Fibroblast of lung (primary cell): ENCODE data around the gene OLIG2. TPM values are rescaled to one million over a fixed set of nuclear protein-coding genes. Genes with fewer than 3 reads are reported as not detected.

Source experiments
- DNase-seq, 2 donors: peaks; one replicate each; pipeline versions ENCODE4 v3.0.0 to v3.0.0-alpha.2; 2010; ENCODE audit warnings: low read depth in 2 of 2
- H2AFZ ChIP-seq: 2 replicates; pipeline ENCODE4 v1.5.1; 2012; ENCODE audit warnings: low read length, control low read depth, inconsistent platforms
- H3K27ac ChIP-seq: 2 replicates; pipeline ENCODE4 v1.5.1; 2011; ENCODE audit warnings: low read length, control low read depth; ENCODE audit not compliant: insufficient read depth
- H3K27me3 ChIP-seq: 2 replicates; pipeline ENCODE4 v1.5.1; 2011; ENCODE audit warnings: mild to moderate bottlenecking, low read length; ENCODE audit not compliant: control insufficient read depth, insufficient read depth
- H3K36me3 ChIP-seq: 2 replicates; pipeline ENCODE4 v1.5.1; 2011; ENCODE audit warnings: low read length; ENCODE audit not compliant: control insufficient read depth, insufficient read depth
- H3K4me1 ChIP-seq: 2 replicates; pipeline ENCODE4 v1.5.1; 2011; ENCODE audit warnings: low read length; ENCODE audit not compliant: control insufficient read depth, insufficient read depth; ENCODE audit errors: extremely low read depth
- H3K4me2 ChIP-seq: 2 replicates; pipeline ENCODE4 v1.5.1; 2011; ENCODE audit warnings: low read length, control low read depth; ENCODE audit not compliant: insufficient read depth; ENCODE audit errors: extremely low read depth
- H3K4me3 ChIP-seq, 4 experiments: fragments of 200-600 bp in 1 of 4; sonication (generic) in 1 of 4; replicated peaks in 1 of 4; 2 replicates each; pipeline ENCODE4 v1.5.1; 2011 to 2016; ENCODE audit warnings: low read length in 4 of 4, low read depth in 3 of 4, mild to moderate bottlenecking in 3 of 4, control low read depth in 2 of 4, inconsistent platforms in 1 of 4, mixed read lengths in 1 of 4; ENCODE audit not compliant: insufficient read depth in 1 of 4; ENCODE audit errors: control extremely low read depth in 1 of 4
- H3K79me2 ChIP-seq: 2 replicates; pipeline ENCODE4 v1.5.1; 2012; ENCODE audit warnings: mild to moderate bottlenecking, low read length, inconsistent platforms; ENCODE audit not compliant: control insufficient read depth, insufficient read depth
- H3K9ac ChIP-seq: 2 replicates; pipeline ENCODE4 v1.5.1; 2011; ENCODE audit warnings: mild to moderate bottlenecking, low read length, control low read depth; ENCODE audit not compliant: insufficient read depth
- H3K9me3 ChIP-seq: 2 replicates; pipeline ENCODE4 v1.5.1; 2012; ENCODE audit warnings: low read depth, low read length; ENCODE audit not compliant: control insufficient read depth, insufficient read depth
- H4K20me1 ChIP-seq: 2 replicates; pipeline ENCODE4 v1.5.1; 2011; ENCODE audit warnings: low read length; ENCODE audit not compliant: control insufficient read depth, insufficient read depth; ENCODE audit errors: extremely low read depth
- CTCF ChIP-seq, 2 donors: IDR thresholded peaks in 1 of 2; conservative IDR thresholded peaks in 1 of 2; 1 replicate in 1 of 2; 2 replicates in 1 of 2; pipeline ENCODE4 v1.5.1; 2011 to 2012; ENCODE audit warnings: low read length in 2 of 2, control low read depth in 1 of 2, inconsistent platforms in 1 of 2, low read depth in 1 of 2, mild to moderate bottlenecking in 1 of 2
- EZH2 ChIP-seq: IDR thresholded peaks from 2 replicates; pipeline ENCODE4 v1.5.1; 2012; ENCODE audit warnings: low read length, control low read depth, mild to moderate bottlenecking; ENCODE audit errors: missing control alignments
- polyA plus RNA-seq, 2 donors: library from polyadenylated mRNA; depleted of rRNA in 1 of 2; stranded (reverse) in 1 of 2; unstranded in 1 of 2; fragments of >200 nt; gene quantifications; 2 replicates each; pipeline ENCODE4 v1.2.1, GENCODE V29; 2011 to 2012; ENCODE audit warnings: missing spikeins in 1 of 2
- total RNA-seq: library from RNA; depleted of rRNA; stranded (reverse); fragments of >200 nt; gene quantifications from 2 replicates; pipeline ENCODE4 v1.2.1, GENCODE V29; 2014

OLIG2 gene
- total and polyA plus RNA-seq, 2 donors (not counting 1 experiment from before 2014, with no cell fraction given): not detected

- Histone ChIP-seq H4K20me1 (no peaks in the 10 kb centered on the region), H2AFZ (peak overlapping the region; percentile 49), H3K4me2 (peak overlapping the region; percentile 25), H3K27ac (no peak overlapping the region), H3K27me3 (peaks cover 28% of the 10 kb centered on the region), H3K36me3 (no peaks in the 10 kb centered on the region), H3K9ac (no peak overlapping the region), H3K4me1 (peaks cover 7% of the 10 kb centered on the region), H3K79me2 (no peaks in the 10 kb centered on the region), H3K4me3 (no peak overlapping the region), H3K9me3 (no peaks in the 10 kb centered on the region)
- DNase-seq: peak; percentile 29 to 75
- no peak for TF ChIP-seq EZH2
- TF ChIP-seq CTCF (conservative IDR thresholded peaks at IDR 0.05 in 1 of 2, IDR thresholded peaks at IDR 0.05 in 1 of 2; ENCODE audit: low read depth in 1 of 2, low read length in 2 of 2): no peak
Observed at GRCh38 chr21:33036430-33037162, 10.9 kb downstream of the OLIG2 start.

GRCh38 chr21:33037501-33037900, 11.8 kb downstream of the OLIG2 start:
- Histone ChIP-seq H2AFZ (no peak overlapping the region), H3K27ac (no peak overlapping the region), H3K36me3 (no peaks in the 10 kb centered on the region), H3K4me2 (no peak overlapping the region), H3K9me3 (no peaks in the 10 kb centered on the region), H3K4me3 (no peak overlapping the region), H3K27me3 (peaks cover 19% of the 10 kb centered on the region), H4K20me1 (no peaks in the 10 kb centered on the region), H3K4me1 (peaks cover 11% of the 10 kb centered on the region), H3K9ac (no peak overlapping the region), H3K79me2 (no peaks in the 10 kb centered on the region)
- TF ChIP-seq EZH2: no peak
- no peak for TF ChIP-seq CTCF (conservative IDR thresholded peaks at IDR 0.05 in 1 of 2, IDR thresholded peaks at IDR 0.05 in 1 of 2; ENCODE audit: low read depth in 1 of 2, low read length in 2 of 2)
- DNase-seq: no peak

GRCh38 chr21:33039536-33039935, 13.8 kb downstream of the OLIG2 start:
- H3K9ac ChIP-seq: no peak overlapping the region
- TF ChIP-seq EZH2 (no peak), CTCF (conservative IDR thresholded peaks at IDR 0.05 in 1 of 2, IDR thresholded peaks at IDR 0.05 in 1 of 2; ENCODE audit: low read depth in 1 of 2, low read length in 2 of 2) (no peak)
- no peaks in the 10 kb centered on the region for H3K79me2 ChIP-seq
- peaks cover 15% of the 10 kb centered on the region for H3K4me1 ChIP-seq
- peaks cover 2% of the 10 kb centered on the region for H3K27me3 ChIP-seq
- no peaks in the 10 kb centered on the region for H4K20me1 ChIP-seq
- no peak overlapping the region for H3K27ac ChIP-seq
- H3K4me3 ChIP-seq: no peak overlapping the region
- no peak for DNase-seq
- no peak overlapping the region for H2AFZ ChIP-seq
- no peaks in the 10 kb centered on the region for H3K9me3 ChIP-seq
- no peaks in the 10 kb centered on the region for H3K36me3 ChIP-seq
- H3K4me2 ChIP-seq: no peak overlapping the region
